ENCODE data around the gene PCSK6.

DNA sequence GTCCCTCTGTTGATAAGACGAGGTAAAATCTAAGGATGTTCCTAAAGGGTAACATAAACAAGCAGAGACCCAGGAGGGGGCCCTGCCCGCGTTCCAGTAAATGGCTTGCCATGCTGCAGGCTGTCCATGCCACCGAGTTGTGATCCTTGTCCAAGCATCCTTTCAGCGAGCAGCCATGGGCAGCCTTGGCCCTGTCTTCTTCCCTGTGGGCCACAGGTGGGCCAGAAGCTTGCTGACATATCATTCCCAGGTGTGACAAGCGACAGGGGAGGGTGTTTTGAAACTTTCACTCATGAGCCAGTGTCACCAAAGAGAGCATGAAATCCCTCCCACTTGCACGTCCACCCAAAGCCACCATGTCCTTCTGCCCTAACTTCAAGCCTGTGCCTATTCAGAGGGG lies 53.7 kb downstream of the PCSK6 start:
- TF ChIP-seq, protein P1, sequence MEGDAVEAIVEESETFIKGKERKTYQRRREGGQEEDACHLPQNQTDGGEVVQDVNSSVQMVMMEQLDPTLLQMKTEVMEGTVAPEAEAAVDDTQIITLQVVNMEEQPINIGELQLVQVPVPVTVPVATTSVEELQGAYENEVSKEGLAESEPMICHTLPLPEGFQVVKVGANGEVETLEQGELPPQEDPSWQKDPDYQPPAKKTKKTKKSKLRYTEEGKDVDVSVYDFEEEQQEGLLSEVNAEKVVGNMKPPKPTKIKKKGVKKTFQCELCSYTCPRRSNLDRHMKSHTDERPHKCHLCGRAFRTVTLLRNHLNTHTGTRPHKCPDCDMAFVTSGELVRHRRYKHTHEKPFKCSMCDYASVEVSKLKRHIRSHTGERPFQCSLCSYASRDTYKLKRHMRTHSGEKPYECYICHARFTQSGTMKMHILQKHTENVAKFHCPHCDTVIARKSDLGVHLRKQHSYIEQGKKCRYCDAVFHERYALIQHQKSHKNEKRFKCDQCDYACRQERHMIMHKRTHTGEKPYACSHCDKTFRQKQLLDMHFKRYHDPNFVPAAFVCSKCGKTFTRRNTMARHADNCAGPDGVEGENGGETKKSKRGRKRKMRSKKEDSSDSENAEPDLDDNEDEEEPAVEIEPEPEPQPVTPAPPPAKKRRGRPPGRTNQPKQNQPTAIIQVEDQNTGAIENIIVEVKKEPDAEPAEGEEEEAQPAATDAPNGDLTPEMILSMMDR (conservative IDR thresholded peaks at IDR 0.05; ENCODE audit: low read length), result no peak
- no peak for TF ChIP-seq EZH2phosphoT487 (IDR thresholded peaks at IDR 0.05; ENCODE audit: borderline replicate concordance, low read depth, low read length)
